Central memory CD8-positive, alpha-beta T cell (primary cell): Measurements from ENCODE around the gene CACNA1S.

Experiments
- ATAC-seq: fragments of 150-1000 bp; cut with Tn5 transposase; replicated peaks from 2 replicates; pipeline ENCODE4 v1.10.0; 2022; ENCODE audit warnings: mild to moderate bottlenecking, moderate FRiP score, moderate number of reproducible peaks; ENCODE audit not compliant: poor library complexity, severe bottlenecking; ENCODE audit errors: extremely low read depth
- DNase-seq, 2 donors: peaks; one replicate each; pipeline ENCODE4 v3.0.0; 2021; ENCODE audit warnings: low spot score in 2 of 2
- H3K27ac Mint-ChIP-seq: one replicate; pipeline ENCODE4 v1.8.0; 2022; ENCODE audit warnings: low read depth, mild to moderate bottlenecking, moderate library complexity, mixed read lengths
- H3K27me3 Mint-ChIP-seq: one replicate; pipeline ENCODE4 v1.8.0; 2022; ENCODE audit warnings: mixed read lengths
- H3K36me3 Mint-ChIP-seq: one replicate; pipeline ENCODE4 v1.8.0; 2022; ENCODE audit warnings: mild to moderate bottlenecking, moderate library complexity, mixed read lengths; ENCODE audit not compliant: insufficient read depth
- H3K4me1 Mint-ChIP-seq: one replicate; pipeline ENCODE4 v1.8.0; 2022; ENCODE audit warnings: mixed read lengths
- H3K4me3 Mint-ChIP-seq: one replicate; pipeline ENCODE4 v1.8.0; 2022; ENCODE audit warnings: mild to moderate bottlenecking, moderate library complexity, mixed read lengths
- H3K9me3 Mint-ChIP-seq: one replicate; pipeline ENCODE4 v1.8.0; 2022; ENCODE audit warnings: mixed read lengths

The CACNA1S gene

GRCh38 chr1:201022820-201023516 is 89.3 kb downstream of the CACNA1S start:
- Mint-ChIP-seq H3K9me3 (no peaks in the 10 kb centered on the region), H3K36me3 (peaks cover 12% of the 10 kb centered on the region), H3K27me3 (no peaks in the 10 kb centered on the region), H3K4me3 (peak overlapping the region; percentile 98), H3K27ac (peak overlapping the region; percentile 96), H3K4me1 (peaks cover 63% of the 10 kb centered on the region)
- peak; percentile 20 for ATAC-seq
- DNase-seq = peak in 1 of 2 donors; percentile 23

- Mint-ChIP-seq H3K36me3 (peaks cover 12% of the 10 kb centered on the region), H3K27ac (peak overlapping the region; percentile 96), H3K4me1 (peaks cover 68% of the 10 kb centered on the region), H3K9me3 (no peaks in the 10 kb centered on the region), H3K4me3 (peak overlapping the region; percentile 98), H3K27me3 (no peaks in the 10 kb centered on the region)
- ATAC-seq (no peak), DNase-seq (no peak)
These were observed 89.8 kb downstream of the CACNA1S start for GRCh38 chr1:201022493-201022819.

- no peak for DNase-seq
- Mint-ChIP-seq H3K36me3 (peaks cover 12% of the 10 kb centered on the region), H3K27me3 (no peaks in the 10 kb centered on the region), H3K9me3 (no peaks in the 10 kb centered on the region), H3K27ac (peak overlapping the region; percentile 96), H3K4me1 (peaks cover 72% of the 10 kb centered on the region), H3K4me3 (peak overlapping the region; percentile 98)
- ATAC-seq = no peak
These were observed 90.4 kb downstream of the CACNA1S start for GRCh38 chr1:201021630-201022492.

- Mint-ChIP-seq H3K4me1 (peaks cover 72% of the 10 kb centered on the region), H3K36me3 (peaks cover 13% of the 10 kb centered on the region), H3K9me3 (no peaks in the 10 kb centered on the region), H3K27ac (peak overlapping the region; percentile 96), H3K27me3 (no peaks in the 10 kb centered on the region), H3K4me3 (peak overlapping the region; percentile 98)
- no peak for DNase-seq
- no peak for ATAC-seq
These were observed 91.3 kb downstream of the CACNA1S start for GRCh38 chr1:201020721-201021629.

GRCh38 chr1:201020040-201020591 is 92.1 kb downstream of the CACNA1S start:
- Mint-ChIP-seq H3K27me3 (no peaks in the 10 kb centered on the region), H3K36me3 (peaks cover 12% of the 10 kb centered on the region), H3K27ac (peak overlapping the region; percentile 96), H3K4me3 (peak overlapping the region; percentile 98), H3K9me3 (no peaks in the 10 kb centered on the region), H3K4me1 (peaks cover 75% of the 10 kb centered on the region)
- peak; percentile 22 for ATAC-seq
- DNase-seq = no peak

GRCh38 chr1:201019321-201019977 is 92.8 kb downstream of the CACNA1S start:
- Mint-ChIP-seq H3K27me3 (no peaks in the 10 kb centered on the region), H3K4me1 (peaks cover 81% of the 10 kb centered on the region), H3K4me3 (peak overlapping the region; percentile 98), H3K36me3 (peaks cover 12% of the 10 kb centered on the region), H3K27ac (peak overlapping the region; percentile 96), H3K9me3 (no peaks in the 10 kb centered on the region)
- DNase-seq (peak; percentile 69 to 80), ATAC-seq (peak; percentile 83)

GRCh38 chr1:201017828-201018163 is 94.4 kb downstream of the CACNA1S start:
- Mint-ChIP-seq H3K4me3 (peak overlapping the region; percentile 45), H3K9me3 (no peaks in the 10 kb centered on the region), H3K27me3 (no peaks in the 10 kb centered on the region), H3K4me1 (peaks cover 91% of the 10 kb centered on the region), H3K36me3 (peaks cover 13% of the 10 kb centered on the region), H3K27ac (peak overlapping the region; percentile 96)
- ATAC-seq = no peak
- no peak for DNase-seq

- H3K27me3 Mint-ChIP-seq = no peaks in the 10 kb centered on the region
- DNase-seq (no peak), ATAC-seq (no peak)
- no peaks in the 10 kb centered on the region for H3K9me3 Mint-ChIP-seq
- peaks cover 9% of the 10 kb centered on the region for H3K36me3 Mint-ChIP-seq
- H3K4me3 Mint-ChIP-seq = peak overlapping the region; percentile 45
- H3K27ac Mint-ChIP-seq = peak overlapping the region; percentile 96
- H3K4me1 Mint-ChIP-seq = peaks cover 91% of the 10 kb centered on the region
These were observed 95.0 kb downstream of the CACNA1S start for GRCh38 chr1:201016943-201017827.

- H3K4me3 Mint-ChIP-seq = peak overlapping the region; percentile 48
- ATAC-seq = no peak
- H3K9me3 Mint-ChIP-seq = no peaks in the 10 kb centered on the region
- peaks cover 91% of the 10 kb centered on the region for H3K4me1 Mint-ChIP-seq
- no peak for DNase-seq
- no peak overlapping the region for H3K27ac Mint-ChIP-seq
- no peaks in the 10 kb centered on the region for H3K27me3 Mint-ChIP-seq
- H3K36me3 Mint-ChIP-seq = peaks cover 8% of the 10 kb centered on the region
These were observed 96.0 kb downstream of the CACNA1S start for GRCh38 chr1:201016211-201016651.

- Mint-ChIP-seq H3K36me3 (peaks cover 5% of the 10 kb centered on the region), H3K27me3 (no peaks in the 10 kb centered on the region), H3K9me3 (no peaks in the 10 kb centered on the region), H3K27ac (no peak overlapping the region), H3K4me1 (peaks cover 87% of the 10 kb centered on the region), H3K4me3 (peak overlapping the region; percentile 48)
- no peak for ATAC-seq
- no peak for DNase-seq
These were observed 96.6 kb downstream of the CACNA1S start for GRCh38 chr1:201015551-201016091.

- Mint-ChIP-seq H3K4me3 (no peak overlapping the region), H3K27ac (no peak overlapping the region), H3K4me1 (peaks cover 79% of the 10 kb centered on the region), H3K27me3 (no peaks in the 10 kb centered on the region), H3K9me3 (no peaks in the 10 kb centered on the region), H3K36me3 (peaks cover 7% of the 10 kb centered on the region)
- ATAC-seq (no peak), DNase-seq (no peak)
These were observed 97.4 kb downstream of the CACNA1S start for GRCh38 chr1:201014816-201015200.
